CD14-positive monocyte (primary cell): Measurements from ENCODE around the gene ANKRD13A. TPM values are rescaled to one million over a fixed set of nuclear protein-coding genes. Genes with fewer than 3 reads are reported as not detected.

ENCODE experiments used
- DNase-seq, 3 donors: peaks; one replicate each; pipeline ENCODE4 v3.0.0-alpha.2; 2011 to 2022
- H2AFZ ChIP-seq: 2 replicates; pipeline ENCODE4 v1.6.0; 2012; ENCODE audit warnings: mild to moderate bottlenecking, low read depth, low read length, inconsistent platforms; ENCODE audit not compliant: insufficient read depth, poor library complexity, severe bottlenecking
- H3K27ac ChIP-seq, 2 donors: 1 replicate in 1 of 2; 2 replicates in 1 of 2; pipeline ENCODE4 v1.5.1; 2012 to 2013; ENCODE audit warnings: low read length in 2 of 2, control low read depth in 1 of 2, inconsistent platforms in 1 of 2, low read depth in 1 of 2, mild to moderate bottlenecking in 1 of 2
- H3K27me3 ChIP-seq, 2 donors: one replicate each; pipeline versions ENCODE4 v1.6.0 to v1.6.1; 2011 to 2013; ENCODE audit warnings: low read length in 2 of 2; ENCODE audit not compliant: control insufficient read depth in 2 of 2, insufficient read depth in 2 of 2
- H3K36me3 ChIP-seq, 2 donors: replicated peaks in 1 of 2; 1 replicate in 1 of 2; 2 replicates in 1 of 2; pipeline versions ENCODE4 v1.5.1 to v1.6.1; 2012 to 2013; ENCODE audit warnings: low read length in 2 of 2, control low read depth in 1 of 2, inconsistent platforms in 1 of 2, mild to moderate bottlenecking in 1 of 2; ENCODE audit not compliant: insufficient read depth in 2 of 2, control insufficient read depth in 1 of 2
- H3K4me1 ChIP-seq, 2 donors: 1 replicate in 1 of 2; 2 replicates in 1 of 2; pipeline versions ENCODE4 v1.5.1 to v1.6.1; 2012 to 2013; ENCODE audit warnings: low read length in 2 of 2, control low read depth in 1 of 2, inconsistent platforms in 1 of 2, mild to moderate bottlenecking in 1 of 2, moderate library complexity in 1 of 2; ENCODE audit not compliant: insufficient read depth in 2 of 2, control insufficient read depth in 1 of 2
- H3K4me2 ChIP-seq: replicated peaks from 2 replicates; pipeline ENCODE3; 2012; ENCODE audit warnings: low read length, moderate library complexity, mild to moderate bottlenecking; ENCODE audit not compliant: poor library complexity, severe bottlenecking; ENCODE audit errors: extremely low read depth
- H3K4me3 ChIP-seq, 3 experiments: fragments of 200-600 bp in 1 of 3; sonication (generic) in 1 of 3; replicated peaks in 1 of 3; 1 replicate in 2 of 3; 2 replicates in 1 of 3; pipeline ENCODE4 v1.5.1; 2011 to 2013; ENCODE audit warnings: low read length in 3 of 3, mild to moderate bottlenecking in 3 of 3, control low read depth in 2 of 3, low read depth in 2 of 3, inconsistent platforms in 1 of 3, moderate library complexity in 1 of 3
- H3K79me2 ChIP-seq: 2 replicates; pipeline ENCODE4 v1.6.0; 2012; ENCODE audit warnings: mild to moderate bottlenecking, control low read depth, inconsistent platforms, low read length, moderate library complexity; ENCODE audit not compliant: insufficient read depth
- H3K9ac ChIP-seq: 2 replicates; pipeline ENCODE4 v1.6.0; 2017; ENCODE audit warnings: low read length, mild to moderate bottlenecking; ENCODE audit not compliant: insufficient read depth, poor library complexity, severe bottlenecking
- H3K9me3 ChIP-seq, 2 donors: replicated peaks in 1 of 2; 1 replicate in 1 of 2; 2 replicates in 1 of 2; pipeline versions ENCODE4 v1.5.1 to v1.6.1; 2012 to 2013; ENCODE audit warnings: low read length in 2 of 2, control low read depth in 1 of 2; ENCODE audit not compliant: control insufficient read depth in 1 of 2, insufficient read depth in 1 of 2
- H4K20me1 ChIP-seq: 2 replicates; pipeline ENCODE4 v1.6.0; 2012; ENCODE audit warnings: mild to moderate bottlenecking, low read length, control low read depth, moderate library complexity; ENCODE audit not compliant: insufficient read depth
- H3K27ac Mint-ChIP-seq, 7 donors: one replicate each; pipeline ENCODE4 v1.8.0; 2020; ENCODE audit warnings: mild to moderate bottlenecking in 7 of 7, mixed read lengths in 7 of 7, moderate library complexity in 6 of 7, inconsistent platforms in 2 of 7
- H3K27me3 Mint-ChIP-seq, 3 donors: one replicate each; pipeline ENCODE4 v1.8.0; 2021 to 2022; ENCODE audit warnings: low read depth in 3 of 3, mild to moderate bottlenecking in 3 of 3, mixed read lengths in 3 of 3, moderate library complexity in 3 of 3, inconsistent platforms in 1 of 3
- H3K36me3 Mint-ChIP-seq, 2 donors: one replicate each; pipeline ENCODE4 v1.8.0; 2020; ENCODE audit warnings: mixed read lengths in 2 of 2, inconsistent platforms in 1 of 2, mild to moderate bottlenecking in 1 of 2
- H3K4me1 Mint-ChIP-seq: one replicate; pipeline ENCODE4 v1.8.0; 2020; ENCODE audit warnings: mild to moderate bottlenecking, mixed read lengths
- H3K4me3 Mint-ChIP-seq, 2 donors: one replicate each; pipeline ENCODE4 v1.8.0; 2020; ENCODE audit warnings: mild to moderate bottlenecking in 2 of 2, mixed read lengths in 2 of 2, moderate library complexity in 1 of 2
- H3K9me3 Mint-ChIP-seq, 7 donors: one replicate each; pipeline ENCODE4 v1.8.0; 2020 to 2022; ENCODE audit warnings: mixed read lengths in 7 of 7, mild to moderate bottlenecking in 6 of 7, moderate library complexity in 6 of 7, inconsistent platforms in 2 of 7
- WGBS: methylation state at CpG from one replicate; pipeline ENCODE4 v1.1.5; 2013; ENCODE audit warnings: missing lambda C conversion rate; ENCODE audit not compliant: insufficient coverage; 5-methylcytosine and 5-hydroxymethylcytosine counted together
- intact Hi-C, 2 donors: fragments of 100-400 bp; cut with micrococcal nuclease; formaldehyde crosslinking; loops; one replicate each; pipeline versions ENCODE4 v1.15.0 to v1.15.1; 2023
- polyA plus RNA-seq, 3 donors: library from polyadenylated mRNA; depleted of rRNA in 1 of 3; unstranded in 2 of 3; stranded (reverse) in 1 of 3; fragments of 300-500 nt in 2 of 3; fragments of >200 nt in 1 of 3; fragmentation: Illumina TruSeq in 2 of 3; gene quantifications; 1 replicate in 2 of 3; 2 replicates in 1 of 3; pipeline ENCODE4 v1.2.3, GENCODE V29; 2012 to 2021
- TF ChIP-seq, protein P1 (sequence below): fragments of 200-600 bp; IDR thresholded peaks from one replicate; pipeline ENCODE4 v1.8.0; 2022; ENCODE audit warnings: antibody characterized with exemption, mild to moderate bottlenecking

Gene ANKRD13A
- polyA plus RNA-seq, 3 donors = 42.8 to 89.3 (median 46.8) TPM

DNA sequence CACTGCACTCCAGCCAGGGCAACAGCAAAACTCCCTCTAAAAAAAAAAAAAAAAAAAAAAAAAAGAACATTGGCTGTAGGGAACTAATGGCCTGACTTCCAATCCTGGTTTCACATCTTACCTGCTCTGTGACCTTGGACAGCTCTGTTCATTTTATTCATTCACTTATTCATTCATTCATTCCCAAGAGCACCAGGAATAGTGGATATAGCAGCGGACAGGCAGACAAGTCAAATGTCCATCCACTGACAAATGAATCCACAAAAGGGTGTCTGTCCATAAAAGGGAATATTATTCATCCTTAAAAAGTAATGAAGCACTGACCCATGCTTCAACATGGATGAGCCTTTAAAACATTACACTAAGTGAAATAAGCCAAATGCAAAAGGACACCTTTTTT is 76.7 kb downstream of the ANKRD13A start:
- H3K4me3 ChIP-seq = no peak overlapping the region
- no peak overlapping the region for H3K4me3 Mint-ChIP-seq
- H3K9me3 Mint-ChIP-seq = peaks cover 0 to 5% (median 0%) of the 10 kb centered on the region in 7 donors
- H3K4me2 ChIP-seq = no peak overlapping the region
- TF ChIP-seq, protein P1, sequence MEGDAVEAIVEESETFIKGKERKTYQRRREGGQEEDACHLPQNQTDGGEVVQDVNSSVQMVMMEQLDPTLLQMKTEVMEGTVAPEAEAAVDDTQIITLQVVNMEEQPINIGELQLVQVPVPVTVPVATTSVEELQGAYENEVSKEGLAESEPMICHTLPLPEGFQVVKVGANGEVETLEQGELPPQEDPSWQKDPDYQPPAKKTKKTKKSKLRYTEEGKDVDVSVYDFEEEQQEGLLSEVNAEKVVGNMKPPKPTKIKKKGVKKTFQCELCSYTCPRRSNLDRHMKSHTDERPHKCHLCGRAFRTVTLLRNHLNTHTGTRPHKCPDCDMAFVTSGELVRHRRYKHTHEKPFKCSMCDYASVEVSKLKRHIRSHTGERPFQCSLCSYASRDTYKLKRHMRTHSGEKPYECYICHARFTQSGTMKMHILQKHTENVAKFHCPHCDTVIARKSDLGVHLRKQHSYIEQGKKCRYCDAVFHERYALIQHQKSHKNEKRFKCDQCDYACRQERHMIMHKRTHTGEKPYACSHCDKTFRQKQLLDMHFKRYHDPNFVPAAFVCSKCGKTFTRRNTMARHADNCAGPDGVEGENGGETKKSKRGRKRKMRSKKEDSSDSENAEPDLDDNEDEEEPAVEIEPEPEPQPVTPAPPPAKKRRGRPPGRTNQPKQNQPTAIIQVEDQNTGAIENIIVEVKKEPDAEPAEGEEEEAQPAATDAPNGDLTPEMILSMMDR = no peak
- H3K4me1 ChIP-seq = peaks cover 22 to 28% of the 10 kb centered on the region in 2 donors
- no CpG with 5 or more reads among the region's 1 CpG for WGBS
- no peaks in the 10 kb centered on the region for H3K9me3 ChIP-seq
- H3K27ac Mint-ChIP-seq = no peak overlapping the region
- no peak overlapping the region for H3K27ac ChIP-seq
- H3K4me1 Mint-ChIP-seq = peaks cover 24% of the 10 kb centered on the region
- no peaks in the 10 kb centered on the region for H4K20me1 ChIP-seq
- H3K27me3 ChIP-seq = no peaks in the 10 kb centered on the region
- H3K36me3 ChIP-seq = no peaks in the 10 kb centered on the region
- H3K36me3 Mint-ChIP-seq = no peaks in the 10 kb centered on the region
- H3K9ac ChIP-seq = no peak overlapping the region
- DNase-seq = no peak
- no peak overlapping the region for H2AFZ ChIP-seq
- intact Hi-C loops = no loop called here
- H3K27me3 Mint-ChIP-seq = peaks cover 2 to 5% (median 3%) of the 10 kb centered on the region in 3 donors
- no peaks in the 10 kb centered on the region for H3K79me2 ChIP-seq

DNA sequence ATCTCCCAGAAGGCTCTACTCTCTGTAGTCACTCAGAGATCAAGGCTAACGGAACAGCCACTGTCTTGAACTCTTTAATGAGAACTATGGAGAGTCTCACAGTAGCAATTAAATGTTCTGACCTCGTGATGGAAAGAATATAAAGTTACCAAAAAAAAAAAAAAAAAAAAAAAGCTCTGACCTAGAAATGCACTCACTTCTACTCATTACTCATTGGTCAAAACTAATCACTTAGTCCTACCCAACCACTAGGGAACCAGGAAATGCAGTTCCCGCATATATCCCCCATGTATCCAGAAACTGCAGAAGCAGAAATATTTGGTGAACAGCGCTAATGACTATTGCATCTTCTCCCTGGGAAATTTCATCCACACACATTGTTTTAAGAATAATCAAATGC is 78.6 kb downstream of the ANKRD13A start:
- no peak overlapping the region for H3K4me3 Mint-ChIP-seq
- Histone ChIP-seq H3K4me1 (peaks cover 20 to 25% of the 10 kb centered on the region in 2 donors), H3K27ac (no peak overlapping the region), H4K20me1 (no peaks in the 10 kb centered on the region), H3K9ac (no peak overlapping the region), H3K9me3 (no peaks in the 10 kb centered on the region), H3K36me3 (no peaks in the 10 kb centered on the region), H3K27me3 (no peaks in the 10 kb centered on the region), H3K4me2 (no peak overlapping the region), H2AFZ (no peak overlapping the region), H3K4me3 (no peak overlapping the region), H3K79me2 (no peaks in the 10 kb centered on the region)
- H3K36me3 Mint-ChIP-seq = no peaks in the 10 kb centered on the region
- WGBS = no CpG with 5 or more reads among the region's 4 CpGs
- peaks cover 0 to 5% (median 0%) of the 10 kb centered on the region in 7 donors for H3K9me3 Mint-ChIP-seq
- TF ChIP-seq, protein P1 = no peak
- no peak for DNase-seq
- peaks cover 21% of the 10 kb centered on the region for H3K4me1 Mint-ChIP-seq
- intact Hi-C loops = no loop called here
- H3K27me3 Mint-ChIP-seq = peaks cover 3 to 7% (median 5%) of the 10 kb centered on the region in 3 donors
- no peak overlapping the region for H3K27ac Mint-ChIP-seq
